HG03045 (cell line): Measurements from ENCODE around the gene KIR3DL1.
"Not testable (repeated sequence)": the region's sequence is repeated elsewhere in the genome, so short reads cannot be mapped to it uniquely, and the experiment has no call there.

Experiments
- ATAC-seq: cut with Tn5 transposase; IDR thresholded peaks from one replicate; pipeline ENCODE4 v1.9.1; 2021; ENCODE audit warnings: mild to moderate bottlenecking, moderate library complexity; ENCODE audit not compliant: unreplicated experiment

The KIR3DL1 gene

GRCh38 chr19:54816251-54816650 is at the start of gene KIR3DL1:
TSS of gene KIR3DL1 (plus strand) at chr19:54816468.
- not testable (repeated sequence) for ATAC-seq

- ATAC-seq = not testable (repeated sequence)
These were observed 46.6 kb upstream of the KIR3DL1 start, which contains the start of gene KIR2DL1 for GRCh38 chr19:54769646-54770045. TSS of gene KIR2DL1 (plus strand) at chr19:54769793. CDS start at chr19:54769851, 58 bp downstream.

- not testable (repeated sequence) for ATAC-seq
These were observed 45.8 kb upstream of the KIR3DL1 start for GRCh38 chr19:54770511-54770910.

GRCh38 chr19:54771018-54771960 is 45.0 kb upstream of the KIR3DL1 start:
- not testable (repeated sequence) for ATAC-seq

GRCh38 chr19:54772666-54773065 is 43.6 kb upstream of the KIR3DL1 start:
- not testable (repeated sequence) for ATAC-seq

GRCh38 chr19:54775095-54775815 is 41.0 kb upstream of the KIR3DL1 start:
- ATAC-seq = not testable (repeated sequence)

GRCh38 chr19:54775830-54776229 is 40.4 kb upstream of the KIR3DL1 start:
- ATAC-seq = not testable (repeated sequence)

- not testable (repeated sequence) for ATAC-seq
These were observed 38.4 kb upstream of the KIR3DL1 start for GRCh38 chr19:54777851-54778250.

GRCh38 chr19:54778896-54779295 is 37.4 kb upstream of the KIR3DL1 start:
- not testable (repeated sequence) for ATAC-seq

- not testable (repeated sequence) for ATAC-seq
These were observed 33.4 kb upstream of the KIR3DL1 start for GRCh38 chr19:54782916-54783315.

GRCh38 chr19:54786091-54786723 is 30.1 kb upstream of the KIR3DL1 start:
- ATAC-seq = not testable (repeated sequence)

GRCh38 chr19:54788154-54788553 is 28.1 kb upstream of the KIR3DL1 start:
- ATAC-seq = not testable (repeated sequence)

GRCh38 chr19:54790711-54791110 is 25.6 kb upstream of the KIR3DL1 start:
- no peak for ATAC-seq

- no peak for ATAC-seq
These were observed 24.8 kb upstream of the KIR3DL1 start for GRCh38 chr19:54791476-54791875.

GRCh38 chr19:54792814-54793213 is 23.5 kb upstream of the KIR3DL1 start:
- ATAC-seq = no peak

- ATAC-seq = no peak
These were observed 20.5 kb upstream of the KIR3DL1 start for GRCh38 chr19:54795758-54796157.

GRCh38 chr19:54803410-54803809 is 12.9 kb upstream of the KIR3DL1 start, which contains the start of gene KIR2DL4:
TSS of gene KIR2DL4 (plus strand) at chr19:54803610. CDS start at chr19:54803652, 42 bp downstream.
- ATAC-seq = no peak

GRCh38 chr19:54804101-54804500 is 12.2 kb upstream of the KIR3DL1 start:
- ATAC-seq = no peak

- ATAC-seq = no peak
These were observed 11.7 kb upstream of the KIR3DL1 start for GRCh38 chr19:54804571-54804970.

GRCh38 chr19:54805665-54806515 is 10.4 kb upstream of the KIR3DL1 start:
- no peak for ATAC-seq
